GM18498 (cell line): ENCODE results near the gene RFTN2.
"Not testable (repeated sequence)": the region's sequence is repeated elsewhere in the genome, so short reads cannot be mapped to it uniquely, and the experiment has no call there.

ENCODE experiments used
- ATAC-seq: cut with Tn5 transposase; IDR thresholded peaks from one replicate; pipeline ENCODE4 v1.9.1; 2021; ENCODE audit warnings: mild to moderate bottlenecking, moderate library complexity; ENCODE audit not compliant: unreplicated experiment

The RFTN2 gene

GRCh38 chr2:197675711-197676188, 363 bp upstream of the RFTN2 start:
- ATAC-seq, result no peak

- ATAC-seq, result no peak
Measured at GRCh38 chr2:197674591-197674990, 796 bp downstream of the RFTN2 start.

- ATAC-seq, result no peak
Measured at GRCh38 chr2:197674060-197674459, 1.3 kb downstream of the RFTN2 start.

GRCh38 chr2:197673606-197674005, 1.8 kb downstream of the RFTN2 start:
- ATAC-seq, result no peak

GRCh38 chr2:197673106-197673505, 2.3 kb downstream of the RFTN2 start:
- no peak for ATAC-seq

GRCh38 chr2:197672371-197672893, 3.0 kb downstream of the RFTN2 start:
- no peak for ATAC-seq

GRCh38 chr2:197669077-197669476, 6.3 kb downstream of the RFTN2 start:
- ATAC-seq, result no peak

- ATAC-seq, result no peak
Measured at GRCh38 chr2:197668296-197668695, 7.1 kb downstream of the RFTN2 start.

- no peak for ATAC-seq
Measured at GRCh38 chr2:197666277-197666676, 9.1 kb downstream of the RFTN2 start.

- ATAC-seq, result no peak
Measured at GRCh38 chr2:197661626-197662025, 13.8 kb downstream of the RFTN2 start.

- ATAC-seq, result no peak
Measured at GRCh38 chr2:197657562-197657961, 17.8 kb downstream of the RFTN2 start.

- no peak for ATAC-seq
Measured at GRCh38 chr2:197647961-197648690, 27.3 kb downstream of the RFTN2 start.

GRCh38 chr2:197641666-197642065, 33.7 kb downstream of the RFTN2 start:
- ATAC-seq, result no peak

GRCh38 chr2:197640571-197641122, 34.7 kb downstream of the RFTN2 start:
- ATAC-seq, result not testable (repeated sequence)

- ATAC-seq, result no peak
Measured at GRCh38 chr2:197633109-197633657, 42.2 kb downstream of the RFTN2 start.

- no peak for ATAC-seq
Measured at GRCh38 chr2:197628043-197628500, 47.3 kb downstream of the RFTN2 start.

- no peak for ATAC-seq
Measured at GRCh38 chr2:197626965-197627625, 48.3 kb downstream of the RFTN2 start.

- ATAC-seq, result no peak
Measured at GRCh38 chr2:197620133-197620532, 55.3 kb downstream of the RFTN2 start.

GRCh38 chr2:197615016-197615652, 60.3 kb downstream of the RFTN2 start:
- ATAC-seq, result no peak

- no peak for ATAC-seq
Measured at GRCh38 chr2:197614532-197614931, 60.9 kb downstream of the RFTN2 start.

GRCh38 chr2:197613509-197613987, 61.8 kb downstream of the RFTN2 start:
- no peak for ATAC-seq
